KOPT-K1 (cell line): ENCODE measurements around the gene BTBD16.

ENCODE experiments used
- H3K27ac ChIP-seq: fragments of 200-600 bp; sonication (generic); 2 replicates; pipeline ENCODE4 v1.5.1; 2016; ENCODE audit warnings: antibody characterized with exemption, mild to moderate bottlenecking, low read depth, low read length; ENCODE audit not compliant: poor library complexity, severe bottlenecking
- H3K36me3 ChIP-seq: fragments of 200-600 bp; sonication (generic); 2 replicates; pipeline ENCODE4 v1.5.1; 2017; ENCODE audit warnings: antibody characterized with exemption, mild to moderate bottlenecking, low read length, moderate library complexity; ENCODE audit not compliant: insufficient read depth
- H3K9me3 ChIP-seq: fragments of 200-600 bp; sonication (generic); 2 replicates; pipeline ENCODE4 v1.5.1; 2017; ENCODE audit warnings: antibody characterized with exemption, low read length, mild to moderate bottlenecking; ENCODE audit not compliant: insufficient read depth, poor library complexity, severe bottlenecking

The BTBD16 gene

DNA sequence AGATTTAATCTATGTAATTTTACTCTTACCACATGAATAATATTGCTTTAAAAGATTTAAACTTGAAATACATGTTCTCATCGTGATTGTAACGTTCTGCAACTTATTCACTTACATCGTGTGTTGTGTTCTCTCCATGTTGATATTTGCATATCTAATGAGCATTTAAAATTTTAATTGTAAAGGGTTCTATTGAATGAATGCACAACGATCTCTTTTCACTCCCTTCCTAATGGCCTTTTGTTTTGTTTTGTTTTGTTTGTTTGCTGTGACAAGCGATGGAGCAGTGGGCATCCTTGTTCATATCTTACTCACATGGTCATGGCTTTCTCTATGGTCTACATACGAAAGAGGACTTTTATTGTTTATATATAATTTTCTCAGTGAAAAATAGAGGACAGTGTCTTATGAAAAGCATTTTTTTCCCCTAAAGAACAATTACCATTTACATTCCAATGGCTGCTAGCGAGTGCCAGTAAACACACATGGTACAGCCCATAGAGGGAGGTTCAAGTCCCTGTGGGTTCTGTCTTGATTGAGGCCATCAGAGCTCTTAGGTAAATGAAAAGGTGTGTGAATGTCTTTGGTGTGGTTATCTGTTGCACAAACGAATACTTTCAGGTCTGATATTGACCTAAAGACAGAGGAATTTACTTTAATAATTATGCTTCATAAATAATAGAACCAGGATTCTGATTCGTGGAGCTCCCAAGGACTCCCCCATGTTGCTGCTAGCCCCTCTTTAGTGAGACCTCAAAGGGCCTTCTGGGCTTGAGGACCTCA lies 32.4 kb downstream of the BTBD16 start:
- H3K9me3 ChIP-seq = no peaks in the 10 kb centered on the region
- H3K27ac ChIP-seq = no peak overlapping the region
- no peaks in the 10 kb centered on the region for H3K36me3 ChIP-seq

DNA sequence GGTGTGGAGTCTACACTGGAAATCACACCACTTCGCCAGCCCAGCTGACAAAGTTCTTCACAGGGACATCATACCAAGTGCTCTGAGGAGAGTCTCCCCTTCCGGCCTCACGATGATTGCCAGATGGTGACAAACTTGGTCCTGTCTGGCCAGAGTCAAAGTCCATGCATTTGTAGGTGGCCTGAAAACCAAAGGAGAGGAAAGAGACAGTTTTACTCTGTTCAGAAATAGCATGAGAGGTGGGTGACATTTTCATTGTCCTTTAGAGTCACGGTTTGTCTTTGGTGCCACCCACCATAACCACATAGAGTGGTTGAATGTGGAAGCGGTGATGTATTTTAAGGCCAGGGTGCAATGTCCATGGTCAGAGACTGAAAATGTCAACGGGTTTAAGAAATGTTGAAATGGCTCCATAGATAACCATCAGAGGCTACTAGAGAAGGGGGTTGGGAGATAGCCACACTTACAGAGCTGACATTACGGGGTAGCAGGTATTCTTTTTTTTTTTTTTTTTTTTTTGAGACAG lies 33.0 kb downstream of the BTBD16 start:
- Histone ChIP-seq H3K9me3 (no peaks in the 10 kb centered on the region), H3K27ac (no peak overlapping the region), H3K36me3 (no peaks in the 10 kb centered on the region)

DNA sequence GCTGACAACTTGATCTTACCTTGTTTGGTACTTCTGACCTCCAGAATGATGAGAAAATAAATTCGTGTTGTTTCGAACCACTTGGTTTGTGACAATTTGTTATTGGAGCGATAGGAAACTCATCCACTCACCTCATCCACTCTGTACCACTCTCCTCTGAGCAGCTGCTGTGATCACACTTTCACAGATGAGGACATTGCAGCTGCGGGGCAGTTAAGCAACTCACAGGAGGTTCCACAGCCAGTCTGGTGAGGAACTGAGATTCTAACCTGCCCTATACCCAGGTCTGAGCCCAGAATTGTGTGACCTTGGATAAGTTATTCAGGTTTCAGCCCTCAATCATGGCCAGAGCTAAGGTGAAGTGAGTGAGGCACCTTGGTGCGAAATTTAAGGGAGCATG lies 35.2 kb downstream of the BTBD16 start:
- H3K27ac ChIP-seq = no peak overlapping the region
- H3K36me3 ChIP-seq = no peaks in the 10 kb centered on the region
- H3K9me3 ChIP-seq = no peaks in the 10 kb centered on the region

DNA sequence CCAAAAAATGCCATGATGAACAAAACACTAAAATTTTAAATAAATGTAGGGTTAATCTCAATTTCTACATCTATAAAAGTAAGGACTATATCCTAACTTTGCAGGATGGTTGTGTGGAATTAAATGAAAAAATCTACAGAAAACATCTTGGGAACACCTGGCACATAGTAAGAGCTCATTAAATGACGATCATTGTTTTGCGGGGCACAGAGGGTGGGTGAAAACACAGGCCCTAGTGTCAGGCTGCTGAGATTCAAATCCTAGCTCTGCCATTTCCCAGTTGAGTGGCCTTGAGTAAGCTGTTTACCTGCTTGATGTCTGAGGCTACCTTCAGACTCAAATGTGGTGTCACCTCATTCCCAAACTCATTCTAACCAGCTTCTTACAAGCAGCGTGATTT lies 35.6 kb downstream of the BTBD16 start:
- no peaks in the 10 kb centered on the region for H3K9me3 ChIP-seq
- no peaks in the 10 kb centered on the region for H3K36me3 ChIP-seq
- no peak overlapping the region for H3K27ac ChIP-seq

DNA sequence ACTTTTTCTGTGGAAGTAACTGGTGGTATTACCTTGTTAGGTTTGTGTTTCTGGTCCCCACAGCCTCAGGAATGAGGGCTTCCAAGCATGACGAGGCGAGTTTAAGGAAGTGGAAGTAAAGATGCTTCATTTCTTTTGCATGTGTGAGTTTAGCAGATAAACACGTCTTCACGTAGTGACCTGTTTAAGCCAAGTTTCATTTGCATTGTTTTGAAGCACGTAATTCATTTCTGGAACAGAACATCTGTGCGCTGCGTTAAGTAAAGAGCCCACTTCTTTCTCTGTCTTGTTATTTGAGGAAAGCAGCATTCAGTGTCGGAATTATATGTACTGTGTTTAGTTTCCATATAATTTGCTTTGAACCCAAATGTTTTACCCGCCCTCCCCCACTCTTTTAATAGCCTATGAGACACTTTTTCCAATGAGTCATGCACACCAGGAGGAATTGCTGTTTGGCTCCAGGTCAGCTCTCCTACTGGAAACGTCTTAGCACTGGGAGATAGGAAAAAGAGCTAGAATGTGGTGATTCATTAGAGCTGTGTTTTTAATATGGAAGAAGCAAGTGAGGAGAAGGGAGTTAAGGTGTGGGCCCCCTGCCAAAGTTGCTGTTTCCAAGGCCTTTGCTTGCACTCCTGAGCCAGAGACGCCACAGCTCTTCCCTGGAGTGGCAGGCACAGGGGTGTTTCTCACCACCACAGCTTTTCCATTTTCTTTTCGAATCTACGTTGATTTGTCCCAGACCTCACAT lies 36.7 kb downstream of the BTBD16 start:
- Histone ChIP-seq H3K36me3 (no peaks in the 10 kb centered on the region), H3K9me3 (no peaks in the 10 kb centered on the region), H3K27ac (no peak overlapping the region)

DNA sequence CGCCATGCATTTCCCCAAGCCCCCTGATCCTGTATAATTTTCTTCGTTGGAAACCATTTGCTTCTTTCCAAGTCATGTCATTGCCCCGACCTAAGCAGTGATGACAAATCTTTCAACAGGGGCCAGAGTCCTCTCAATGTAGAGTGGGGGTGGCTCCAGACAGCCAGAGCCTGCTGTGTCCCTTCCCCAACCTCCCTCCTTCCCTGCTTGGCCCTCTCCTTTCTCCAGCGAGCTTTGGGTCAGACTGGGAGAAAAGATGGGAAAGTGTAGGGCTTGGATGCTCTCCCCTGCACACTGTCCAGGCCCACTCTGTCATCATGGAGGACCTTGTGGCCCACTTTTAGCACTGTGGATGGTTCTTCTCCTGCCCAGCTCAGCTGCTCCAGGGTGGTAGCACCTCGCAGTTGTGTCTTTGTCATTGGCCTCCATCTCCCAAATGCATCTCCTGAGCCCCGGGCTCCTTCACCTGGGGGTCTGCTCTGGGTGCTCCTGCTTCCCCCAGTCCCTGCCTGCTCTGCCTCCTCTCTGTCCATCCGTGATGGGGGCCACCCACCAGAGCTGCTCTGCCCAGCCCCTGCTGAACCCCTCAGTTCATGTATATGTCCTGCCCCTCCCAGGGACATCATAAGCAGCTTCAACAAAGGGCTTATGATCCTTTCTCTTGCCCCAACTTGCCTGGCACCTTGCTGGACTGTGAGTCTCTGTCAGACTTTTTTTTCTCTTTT lies 37.5 kb downstream of the BTBD16 start:
- no peak overlapping the region for H3K27ac ChIP-seq
- no peaks in the 10 kb centered on the region for H3K9me3 ChIP-seq
- no peaks in the 10 kb centered on the region for H3K36me3 ChIP-seq

DNA sequence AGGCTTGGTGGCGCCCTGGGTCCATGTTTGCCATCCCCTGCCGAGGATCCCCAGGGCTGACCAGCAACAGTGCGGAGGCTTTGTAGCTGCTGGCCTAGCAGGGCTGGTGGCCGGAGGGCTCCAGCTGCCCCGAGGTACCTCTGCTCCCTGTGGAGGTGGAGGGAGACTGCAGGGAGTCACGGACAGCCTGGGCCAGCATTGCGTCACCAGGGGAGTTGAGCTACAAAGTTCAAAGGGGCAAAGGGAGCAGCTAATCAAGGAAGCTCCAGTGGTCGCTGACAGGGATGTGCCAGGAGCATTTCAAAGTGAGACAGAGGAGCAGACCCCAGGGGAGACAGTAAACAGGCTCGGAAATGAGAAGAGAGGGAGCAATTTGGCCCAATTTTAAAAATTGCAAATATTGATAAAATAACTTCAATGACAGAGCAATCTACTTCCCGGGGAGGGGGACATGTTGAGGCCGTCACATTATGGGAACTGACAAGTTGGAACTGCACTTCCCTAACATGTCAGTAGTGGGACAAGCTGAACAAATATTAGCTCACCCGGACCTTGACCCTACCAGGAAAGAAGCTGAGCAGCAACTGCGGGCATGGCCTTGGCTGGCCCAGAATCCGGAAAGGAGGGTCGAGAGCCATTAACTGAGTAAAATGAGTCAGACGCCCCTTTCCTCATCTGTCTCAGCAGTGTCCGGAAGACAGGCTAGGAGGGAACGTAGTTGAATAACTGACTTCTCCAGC lies 39.4 kb downstream of the BTBD16 start:
- Histone ChIP-seq H3K27ac (no peak overlapping the region), H3K36me3 (no peaks in the 10 kb centered on the region), H3K9me3 (no peaks in the 10 kb centered on the region)

DNA sequence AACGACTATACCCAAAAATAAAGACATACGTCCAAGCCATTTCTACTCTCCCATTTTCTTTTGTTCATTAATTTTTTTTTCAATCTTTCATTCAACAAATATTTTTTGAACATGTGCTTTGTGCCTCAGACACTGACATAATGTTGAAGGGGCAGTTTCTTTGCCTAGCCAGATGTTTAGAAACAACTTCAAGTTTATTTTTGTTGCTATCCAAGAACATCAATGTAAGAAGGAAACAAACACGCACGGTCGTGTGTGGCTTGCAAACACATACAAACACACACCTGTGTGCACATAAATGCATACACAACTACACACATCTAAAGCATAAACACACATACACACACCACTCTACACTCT lies 39.9 kb downstream of the BTBD16 start:
- H3K27ac ChIP-seq = no peak overlapping the region

DNA sequence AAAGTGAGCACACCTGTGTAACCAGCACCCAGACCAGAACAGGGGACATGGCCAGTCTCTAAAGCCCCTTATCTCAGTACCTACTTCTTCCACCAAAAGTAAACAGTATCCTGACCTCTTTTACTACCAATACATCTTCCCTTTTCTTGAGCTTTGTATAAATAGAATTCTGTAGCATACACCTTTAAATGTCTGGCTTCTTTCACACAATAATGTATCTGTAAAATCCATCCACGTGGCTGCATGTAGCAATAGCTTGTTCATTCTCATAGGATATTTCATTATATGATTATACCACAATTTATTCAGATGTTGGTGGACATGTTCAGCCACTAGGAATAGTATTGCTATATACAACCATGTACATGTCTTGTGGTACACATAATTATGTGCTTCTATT lies 40.6 kb downstream of the BTBD16 start:
- Histone ChIP-seq H3K9me3 (no peaks in the 10 kb centered on the region), H3K27ac (no peak overlapping the region), H3K36me3 (no peaks in the 10 kb centered on the region)

More for the DNA sequence above, 39.9 kb downstream of the BTBD16 start:
- H3K36me3 ChIP-seq = no peaks in the 10 kb centered on the region
- no peaks in the 10 kb centered on the region for H3K9me3 ChIP-seq

DNA sequence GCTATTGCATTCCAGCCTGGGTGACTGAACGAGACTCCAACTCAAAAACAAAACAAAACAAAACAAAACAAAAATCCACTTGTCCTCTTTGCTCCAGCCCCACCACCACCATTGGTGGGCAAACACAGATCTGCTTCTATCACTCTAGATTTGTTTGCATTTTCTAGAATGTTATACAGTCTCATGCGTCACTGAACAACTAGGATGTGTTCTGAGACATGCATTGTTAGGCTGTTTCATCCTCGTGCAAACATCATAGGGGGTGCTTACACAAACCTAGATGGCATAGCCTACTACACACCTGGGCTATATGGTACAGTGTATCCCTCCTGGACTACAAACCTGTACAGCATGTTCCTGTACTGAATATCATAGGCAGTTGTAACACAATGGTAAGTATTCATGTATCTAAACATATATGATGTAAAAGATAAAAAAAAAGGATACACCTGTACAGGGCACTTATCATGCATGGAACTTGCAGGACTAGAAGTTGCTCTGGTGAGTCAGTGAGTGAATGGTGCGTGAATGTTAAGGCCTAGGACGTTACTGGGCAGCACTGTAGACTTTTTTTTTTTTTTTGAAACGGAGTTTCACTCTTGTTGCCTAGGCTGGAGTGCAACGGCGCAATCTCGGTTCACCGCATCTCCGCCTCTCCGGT lies 45.3 kb downstream of the BTBD16 start:
- Histone ChIP-seq H3K36me3 (no peaks in the 10 kb centered on the region), H3K27ac (no peak overlapping the region), H3K9me3 (no peaks in the 10 kb centered on the region)

DNA sequence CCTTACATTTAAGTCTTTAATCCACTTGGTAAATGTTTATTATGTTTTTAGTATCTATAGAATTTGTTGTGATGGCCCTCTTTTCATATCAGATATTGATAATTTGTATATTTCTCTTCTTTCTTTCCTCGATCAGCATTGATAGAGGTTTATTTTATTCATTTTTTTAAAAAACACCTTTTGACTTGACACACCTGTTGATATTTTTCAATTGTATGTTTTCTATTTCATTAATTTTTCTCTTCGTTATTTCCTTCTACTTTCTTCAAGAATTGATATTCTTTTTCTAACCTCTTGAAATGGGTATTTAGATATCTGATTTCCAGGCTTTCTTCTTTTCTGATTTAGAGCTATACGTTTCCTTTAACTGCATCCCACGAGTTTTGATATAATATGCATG lies 50.9 kb downstream of the BTBD16 start:
- no peaks in the 10 kb centered on the region for H3K36me3 ChIP-seq
- H3K9me3 ChIP-seq = no peaks in the 10 kb centered on the region
- H3K27ac ChIP-seq = no peak overlapping the region

DNA sequence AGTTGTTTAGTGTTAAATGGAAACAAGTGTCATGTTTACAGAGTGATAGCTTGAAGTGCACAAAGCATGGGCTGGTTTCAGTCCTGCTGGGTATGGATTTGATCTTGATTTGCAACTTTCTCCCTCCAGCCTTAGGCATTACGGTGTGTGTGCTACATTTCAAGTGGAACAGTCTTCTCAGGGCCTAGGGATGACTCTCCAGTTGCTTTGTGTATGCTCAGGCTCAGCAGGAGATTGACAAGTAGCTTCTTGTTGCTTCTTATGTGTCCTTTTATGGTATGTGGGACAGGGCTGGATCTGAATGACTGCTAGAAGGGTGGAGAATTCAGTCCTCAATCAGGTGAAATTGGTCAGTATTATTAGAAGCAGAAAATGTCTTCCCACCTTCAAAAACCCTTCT lies 52.1 kb downstream of the BTBD16 start:
- H3K36me3 ChIP-seq = no peaks in the 10 kb centered on the region
- no peak overlapping the region for H3K27ac ChIP-seq

DNA sequence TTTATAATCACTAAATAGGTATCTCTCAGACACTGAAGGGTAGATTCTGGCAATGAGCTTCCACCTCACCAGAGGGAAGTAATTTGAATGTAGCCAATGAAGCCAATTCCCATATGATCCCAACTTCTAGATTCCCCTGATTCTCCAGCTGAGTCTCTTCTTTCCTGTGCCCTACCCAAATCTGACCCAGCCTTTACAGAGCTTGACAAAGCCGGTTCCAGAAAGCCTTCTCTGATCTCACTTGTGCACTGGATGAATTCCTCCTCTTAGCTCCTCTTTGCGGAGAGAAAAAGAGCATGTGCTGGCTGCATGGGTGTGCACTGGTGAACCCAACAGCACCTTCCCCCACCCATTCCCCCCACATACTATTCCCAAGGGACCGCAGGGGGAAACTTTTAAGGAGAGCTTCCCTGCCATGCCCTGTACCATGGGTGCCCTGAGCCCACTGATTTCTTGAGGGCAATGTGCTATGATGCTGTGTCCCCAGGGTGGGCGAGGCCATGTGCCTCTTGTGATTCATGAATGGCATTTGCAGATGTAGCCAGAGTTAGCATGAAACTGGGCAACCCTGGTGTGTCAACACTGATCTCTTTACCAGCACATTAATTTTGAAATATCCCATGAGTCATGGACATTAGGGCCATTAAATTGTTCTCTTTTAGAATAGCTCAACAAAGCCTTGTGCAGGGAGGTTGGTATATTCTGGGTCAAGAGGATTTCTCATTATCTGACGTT lies 53.0 kb downstream of the BTBD16 start:
- Histone ChIP-seq H3K27ac (no peak overlapping the region), H3K9me3 (no peaks in the 10 kb centered on the region), H3K36me3 (no peaks in the 10 kb centered on the region)

More for the DNA sequence above, 52.1 kb downstream of the BTBD16 start:
- H3K9me3 ChIP-seq = no peaks in the 10 kb centered on the region

DNA sequence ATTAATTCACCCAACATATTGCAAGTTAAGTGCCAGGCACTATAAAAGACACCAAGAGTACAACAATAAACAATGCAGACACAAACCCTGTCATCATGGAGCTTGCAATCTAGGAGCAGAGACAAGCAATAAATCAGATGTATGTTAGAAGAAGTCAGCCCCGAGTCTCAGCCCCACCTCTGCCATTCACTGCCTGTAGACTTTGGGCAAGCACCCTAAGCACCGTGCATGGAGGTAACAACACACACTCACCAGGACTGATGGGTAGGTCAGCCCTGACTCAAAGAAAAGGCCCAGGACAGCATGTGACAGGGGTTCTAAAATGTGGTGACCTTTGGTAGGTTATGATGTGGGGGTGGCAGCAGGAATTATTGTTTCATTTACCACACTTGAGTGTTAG lies 54.1 kb downstream of the BTBD16 start:
- no peaks in the 10 kb centered on the region for H3K9me3 ChIP-seq
- H3K27ac ChIP-seq = no peak overlapping the region
- no peaks in the 10 kb centered on the region for H3K36me3 ChIP-seq
